Fibroblast of skin of left quadriceps (primary cell): Measurements from ENCODE around the gene EIF3I.

Experiments used
- DNase-seq, 2 experiments: peaks; one replicate each; pipeline ENCODE4 v3.0.0-alpha.2; 2013; ENCODE audit warnings: low read depth in 2 of 2

The EIF3I gene

DNA sequence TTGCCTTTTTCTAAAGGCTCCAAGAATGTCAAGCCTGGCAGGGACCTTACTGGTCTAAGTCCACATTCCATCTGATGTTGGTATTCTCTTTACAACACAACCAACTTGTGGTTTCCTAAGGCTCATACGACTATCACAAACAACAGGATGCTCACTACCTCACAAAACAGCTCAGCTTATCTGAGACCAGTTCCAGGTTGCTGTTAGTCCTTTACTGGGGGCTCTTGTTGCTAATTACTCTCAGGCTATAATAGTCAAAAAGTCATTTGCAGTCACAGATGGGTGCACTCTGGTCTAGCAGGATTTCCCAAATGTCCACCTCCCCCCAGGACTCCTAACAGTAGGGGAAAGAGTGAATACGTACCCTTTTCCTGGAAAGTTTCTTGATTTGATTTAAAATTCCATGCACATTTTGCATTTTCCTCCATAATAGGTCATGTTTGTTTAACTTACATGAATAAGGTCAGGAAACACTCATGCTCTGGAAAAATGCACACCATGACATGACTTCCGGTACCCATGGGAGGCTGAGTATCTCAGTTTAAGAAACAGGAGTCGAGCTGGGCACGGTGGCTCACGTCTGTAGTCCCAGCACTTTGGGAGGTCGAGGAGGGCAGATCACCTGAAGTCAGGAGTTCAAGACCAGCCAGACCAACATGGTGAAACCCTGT, 44.8 kb downstream of the EIF3I start:
- DNase-seq = no peak

DNA sequence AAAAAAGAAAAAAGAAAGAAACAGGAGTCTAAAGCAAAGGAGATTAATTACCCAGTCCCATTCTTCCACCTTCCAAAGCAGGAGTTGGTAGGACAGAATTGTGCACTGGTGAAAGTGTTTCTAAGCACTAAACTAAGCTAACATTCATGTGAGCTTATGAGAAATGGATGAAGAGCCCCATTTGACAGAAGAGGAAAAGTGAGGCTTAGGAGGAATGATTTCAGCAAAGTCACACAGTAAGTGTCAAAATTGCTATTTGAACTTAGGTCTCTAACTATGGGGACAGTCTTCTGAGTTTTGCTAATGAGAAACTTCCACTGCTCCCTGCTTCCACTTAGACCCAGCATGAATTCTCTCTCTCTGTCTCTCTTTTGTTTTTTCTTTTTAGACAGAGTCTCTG, 47.5 kb downstream of the EIF3I start:
- no peak for DNase-seq

DNA sequence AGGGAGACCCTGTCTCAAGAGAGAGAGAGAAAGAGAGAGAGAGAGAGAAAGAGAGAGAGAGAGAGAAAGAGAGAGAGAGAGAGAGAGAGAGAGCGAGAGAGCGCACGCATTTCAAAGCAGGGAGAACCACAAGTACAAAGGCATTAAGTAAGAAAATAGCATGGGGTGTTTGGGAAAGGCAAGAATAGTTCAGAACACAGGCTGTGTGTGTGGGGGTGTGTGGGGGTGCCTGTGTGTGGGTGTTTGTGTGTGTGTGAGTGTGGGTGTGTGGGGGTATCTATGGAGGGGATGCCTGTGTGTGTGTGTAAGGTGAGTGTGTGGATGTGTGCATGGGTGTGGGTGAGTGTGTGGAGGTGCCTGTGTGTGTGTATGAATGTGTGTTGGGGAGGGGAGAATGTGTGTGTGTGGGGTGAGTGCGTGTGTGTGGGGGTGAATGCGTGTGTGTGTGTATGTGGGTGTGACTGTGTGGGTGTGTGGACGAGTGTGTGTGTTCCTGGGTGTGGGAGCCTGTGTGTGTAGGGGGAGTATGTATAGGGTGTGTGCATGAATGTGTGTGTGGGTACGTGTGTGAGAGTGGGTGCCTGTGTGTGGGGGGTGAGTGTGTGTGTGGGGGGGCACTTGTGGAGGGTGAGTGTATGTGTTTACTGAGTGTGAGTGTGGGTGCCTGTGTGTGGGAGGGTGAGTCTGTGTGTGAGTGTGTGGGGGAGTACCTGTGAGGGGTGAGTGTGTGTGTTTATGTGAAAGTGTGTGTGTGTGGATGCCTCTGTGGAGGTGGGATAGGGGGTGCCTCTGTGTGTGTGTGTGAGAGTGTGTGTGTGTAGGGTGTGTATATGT, 50.6 kb downstream of the EIF3I start:
- no peak for DNase-seq

DNA sequence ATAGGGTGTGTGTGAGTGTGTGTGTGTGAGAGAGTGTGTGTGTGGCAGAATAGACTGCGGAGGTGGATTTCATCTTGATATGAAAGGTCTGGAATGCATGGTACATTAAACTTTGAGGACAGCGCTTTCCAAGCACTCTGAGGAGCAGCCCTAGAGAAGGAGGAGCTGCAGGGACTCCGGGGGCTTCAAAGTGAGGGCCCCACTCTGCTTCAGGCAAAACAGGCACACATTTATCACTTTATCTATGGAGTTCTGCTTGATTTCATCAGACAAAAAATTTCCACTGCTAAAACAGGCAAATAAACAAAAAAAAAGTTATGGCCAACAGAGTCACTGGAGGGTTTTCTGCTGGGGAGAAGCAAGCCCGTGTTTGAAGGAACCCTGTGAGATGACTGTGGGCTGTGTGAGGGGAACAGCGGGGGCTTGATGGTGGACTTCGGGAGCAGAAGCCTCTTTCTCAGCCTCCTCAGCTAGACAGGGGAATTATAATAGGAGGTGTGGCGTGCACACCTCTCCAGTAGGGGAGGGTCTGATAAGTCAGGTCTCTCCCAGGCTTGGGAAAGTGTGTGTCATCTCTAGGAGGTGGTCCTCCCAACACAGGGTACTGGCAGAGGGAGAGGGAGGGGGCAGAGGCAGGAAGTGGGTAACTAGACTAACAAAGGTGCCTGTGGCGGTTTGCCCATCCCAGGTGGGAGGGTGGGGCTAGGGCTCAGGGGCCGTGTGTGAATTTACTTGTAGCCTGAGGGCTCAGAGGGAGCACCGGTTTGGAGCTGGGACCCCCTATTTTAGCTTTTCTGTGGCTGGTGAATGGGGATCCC, 51.4 kb downstream of the EIF3I start:
- no peak for DNase-seq

DNA sequence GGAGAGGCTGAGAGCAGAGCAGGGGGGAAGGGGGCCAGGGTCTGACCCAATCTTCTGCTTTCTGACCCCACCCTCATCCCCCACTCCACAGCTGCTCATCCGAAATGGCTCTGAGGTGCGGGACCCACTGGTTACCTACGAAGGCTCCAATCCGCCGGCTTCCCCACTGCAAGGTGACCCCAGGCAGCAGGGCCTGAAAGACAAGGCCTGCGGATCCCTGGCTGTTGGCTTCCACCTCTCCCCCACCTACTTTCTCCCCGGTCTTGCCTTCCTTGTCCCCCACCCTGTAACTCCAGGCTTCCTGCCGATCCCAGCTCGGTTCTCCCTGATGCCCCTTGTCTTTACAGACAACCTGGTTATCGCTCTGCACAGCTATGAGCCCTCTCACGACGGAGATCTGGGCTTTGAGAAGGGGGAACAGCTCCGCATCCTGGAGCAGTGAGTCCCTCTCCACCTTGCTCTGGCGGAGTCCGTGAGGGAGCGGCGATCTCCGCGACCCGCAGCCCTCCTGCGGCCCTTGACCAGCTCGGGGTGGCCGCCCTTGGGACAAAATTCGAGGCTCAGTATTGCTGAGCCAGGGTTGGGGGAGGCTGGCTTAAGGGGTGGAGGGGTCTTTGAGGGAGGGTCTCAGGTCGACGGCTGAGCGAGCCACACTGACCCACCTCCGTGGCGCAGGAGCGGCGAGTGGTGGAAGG, 52.6 kb downstream of the EIF3I start:
- no peak for DNase-seq

DNA sequence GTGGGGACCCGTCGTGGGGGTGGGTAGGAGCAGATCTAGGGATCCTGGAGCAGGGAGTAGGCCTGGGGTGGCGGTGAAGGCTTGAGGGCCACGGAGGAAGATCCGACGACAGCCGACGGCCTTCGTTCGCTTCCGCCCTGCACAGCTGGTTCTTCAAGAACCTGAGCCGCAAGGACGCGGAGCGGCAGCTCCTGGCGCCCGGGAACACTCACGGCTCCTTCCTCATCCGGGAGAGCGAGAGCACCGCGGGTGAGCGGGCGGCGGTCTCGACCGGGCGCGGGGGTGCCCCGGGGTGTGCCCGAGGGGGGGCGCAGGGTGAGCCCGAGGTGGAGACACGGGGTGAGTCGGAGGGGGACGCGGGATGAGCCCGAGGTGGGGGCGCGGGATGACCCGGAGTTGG, 53.2 kb downstream of the EIF3I start:
- DNase-seq = no peak

DNA sequence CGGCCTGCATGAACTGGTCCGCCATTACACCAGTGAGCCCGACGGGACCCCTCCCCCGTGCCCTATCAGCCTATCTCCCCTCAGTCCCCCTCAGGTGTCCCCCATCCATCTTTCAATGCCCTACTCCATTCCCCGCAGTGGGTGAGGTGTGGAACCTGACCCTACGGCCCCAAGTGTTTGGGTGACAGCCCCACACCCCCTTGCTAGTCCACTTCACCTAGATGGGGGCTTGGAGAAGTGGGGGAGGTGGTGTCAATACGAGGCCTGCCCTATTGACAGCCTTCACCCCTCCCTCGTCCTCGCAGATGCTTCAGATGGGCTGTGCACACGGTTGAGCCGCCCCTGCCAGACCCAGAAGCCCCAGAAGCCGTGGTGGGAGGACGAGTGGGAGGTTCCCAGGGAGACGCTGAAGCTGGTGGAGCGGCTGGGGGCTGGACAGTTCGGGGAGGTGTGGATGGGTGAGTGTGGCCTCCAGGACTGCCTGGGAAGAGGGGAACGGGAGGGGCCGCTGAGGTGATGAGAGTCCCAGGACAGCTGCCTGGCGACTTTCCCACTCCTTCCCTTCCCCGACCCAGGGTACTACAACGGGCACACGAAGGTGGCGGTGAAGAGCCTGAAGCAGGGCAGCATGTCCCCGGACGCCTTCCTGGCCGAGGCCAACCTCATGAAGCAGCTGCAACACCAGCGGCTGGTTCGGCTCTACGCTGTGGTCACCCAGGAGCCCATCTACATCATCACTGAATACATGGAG, 54.0 kb downstream of the EIF3I start:
- DNase-seq = no peak
